ENCODE data around the gene NUP98.
"Not testable (repeated sequence)": the region's sequence is repeated elsewhere in the genome, so short reads cannot be mapped to it uniquely, and the experiment has no call there.

Gene NUP98

DNA sequence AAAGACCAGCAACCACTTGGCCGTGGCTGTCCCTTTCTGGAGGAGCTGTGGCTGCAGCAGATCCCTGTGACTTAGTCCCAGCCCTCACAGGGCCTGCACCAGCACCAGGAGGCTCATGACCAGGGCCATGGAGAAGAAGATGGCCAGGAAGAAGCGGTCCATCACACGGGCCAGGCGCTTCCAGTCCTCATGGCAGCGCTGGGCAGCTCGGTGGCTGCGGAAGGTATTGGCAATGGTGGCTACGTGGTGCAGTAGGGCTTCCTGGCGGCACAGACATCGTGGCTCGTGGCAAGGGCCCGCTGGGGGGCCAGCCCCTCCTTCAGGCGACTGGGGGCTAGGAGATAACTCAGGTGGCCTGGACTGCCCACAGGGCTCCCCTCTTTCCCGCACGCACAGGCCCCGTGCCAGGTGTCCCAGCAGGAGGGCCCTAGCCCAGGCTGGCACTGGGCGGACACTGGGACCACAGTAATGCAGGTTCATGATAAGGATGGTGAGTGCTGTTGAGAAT, 131.3 kb downstream of the NUP98 start:
- no peak for DNase-seq

DNA sequence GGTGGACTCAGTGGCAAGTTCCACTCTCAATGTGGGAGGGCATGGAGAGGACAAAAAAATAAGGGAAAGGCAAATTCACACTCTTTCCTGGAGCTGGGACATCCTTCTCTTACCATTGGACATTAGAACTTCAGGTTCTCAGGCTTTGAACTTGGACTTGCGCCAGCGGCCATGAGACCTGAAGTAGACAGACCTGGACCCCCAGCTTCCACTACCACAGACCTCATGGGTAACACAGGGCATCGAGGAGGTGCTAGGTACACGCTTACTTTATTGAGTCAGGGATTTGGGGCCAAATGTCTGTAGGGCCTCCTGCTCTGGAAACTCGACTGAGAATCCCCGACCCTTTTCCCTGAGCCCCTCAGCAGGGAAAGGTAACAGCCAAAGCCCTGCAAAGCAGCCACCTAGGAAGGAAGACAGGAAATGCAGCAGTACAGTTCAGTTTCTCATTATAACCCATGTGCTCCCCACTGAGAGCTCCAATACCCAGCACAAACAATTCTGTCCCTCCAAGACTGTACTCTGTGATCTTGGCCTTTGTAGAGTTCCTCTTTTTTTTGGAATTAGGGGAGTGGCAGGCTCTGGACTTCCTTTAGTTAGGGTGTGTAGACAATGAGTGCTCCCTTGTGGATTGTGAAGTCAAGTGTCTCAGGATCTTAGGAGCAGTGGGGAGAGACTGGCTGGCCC, 131.9 kb downstream of the NUP98 start:
- no peak for DNase-seq

- DNase-seq = no peak
Observed at GRCh38 chr11:3664032-3664630, 133.2 kb downstream of the NUP98 start.

GRCh38 chr11:3662856-3663255, 134.5 kb downstream of the NUP98 start:
- no peak for DNase-seq

DNA sequence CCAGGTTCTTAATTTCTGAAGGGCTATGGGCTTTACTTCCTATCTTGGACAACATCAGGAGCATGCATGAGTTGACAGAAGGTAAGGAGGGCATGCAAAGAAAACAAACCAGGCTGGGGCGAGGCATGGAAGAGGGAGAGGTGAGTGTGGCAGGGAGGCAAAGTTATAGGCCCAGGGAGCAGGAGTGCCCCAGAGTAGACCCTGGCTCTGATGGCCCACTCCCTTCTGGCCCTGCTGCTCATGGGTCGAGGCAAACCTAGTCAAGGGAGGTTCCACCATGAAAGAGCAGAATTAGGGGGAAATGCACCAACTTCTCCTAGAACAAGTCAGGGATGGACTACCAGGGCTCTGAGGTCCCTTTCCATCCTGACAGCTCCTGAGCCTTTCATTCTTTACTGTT, 136.4 kb downstream of the NUP98 start:
- DNase-seq = no peak

GRCh38 chr11:3659595-3660515, 137.5 kb downstream of the NUP98 start:
- DNase-seq = no peak

- DNase-seq = no peak
Observed at GRCh38 chr11:3658252-3658651, 139.1 kb downstream of the NUP98 start.

DNA sequence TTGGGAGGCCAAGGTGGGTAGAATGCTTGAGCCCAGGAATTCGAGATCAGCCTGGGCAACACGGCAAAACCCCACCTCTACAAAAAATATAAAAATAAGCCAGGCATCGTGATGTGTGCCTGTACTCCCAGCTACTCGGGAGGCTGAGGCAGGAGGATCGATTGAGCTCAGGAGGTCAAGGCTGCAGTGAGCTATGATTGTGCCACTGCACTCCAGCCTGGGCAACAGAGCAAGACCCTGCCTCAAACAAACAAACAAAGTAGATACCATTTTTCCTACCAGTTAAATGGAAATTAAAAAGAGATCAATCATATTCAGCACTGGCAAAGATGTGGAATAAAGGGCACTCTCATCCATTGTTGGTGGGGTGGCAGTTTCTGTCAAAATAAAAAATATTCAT, 140.0 kb downstream of the NUP98 start:
- DNase-seq = not testable (repeated sequence)

- no peak for DNase-seq
Observed at GRCh38 chr11:3655547-3655946, 141.8 kb downstream of the NUP98 start.

DNA sequence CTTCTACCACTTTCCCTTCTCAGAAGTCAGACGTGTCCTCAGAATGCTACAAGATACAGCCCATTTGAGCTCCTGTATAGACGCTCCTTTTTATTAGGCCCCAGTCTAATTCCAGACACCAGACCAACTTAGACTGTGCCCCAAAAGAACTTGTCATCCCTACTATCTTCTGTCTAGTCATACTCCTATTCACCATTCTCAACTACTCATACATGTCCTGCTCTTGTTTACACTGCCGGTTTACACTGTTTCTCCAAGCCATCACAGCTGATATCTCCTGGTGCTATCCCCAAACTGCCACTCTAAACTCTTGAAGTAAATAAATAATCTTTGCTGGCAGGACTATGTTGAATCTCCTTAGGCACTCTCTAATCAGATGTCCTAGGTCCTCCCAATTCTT, 144.8 kb downstream of the NUP98 start:
- DNase-seq = not testable (repeated sequence)

DNA sequence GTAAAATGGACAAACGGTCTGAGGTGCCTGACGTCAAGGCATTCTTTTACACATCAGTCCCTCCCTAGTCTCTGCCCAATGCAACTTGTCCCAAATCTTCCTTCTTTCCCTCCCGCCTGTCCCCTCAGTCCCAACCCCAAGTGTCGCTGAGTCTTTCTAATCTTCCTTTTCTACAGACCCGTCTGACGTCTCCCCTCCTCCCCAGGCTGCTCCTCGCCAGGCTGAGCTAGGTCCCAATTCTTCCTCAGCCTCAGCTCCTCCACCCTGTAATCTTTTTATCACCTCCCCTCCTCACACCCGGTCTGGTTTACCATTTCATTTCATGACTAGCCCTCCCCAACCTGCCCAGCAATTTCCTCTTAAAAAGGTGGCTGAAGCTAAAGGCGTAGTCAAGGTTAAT, 148.0 kb downstream of the NUP98 start:
- DNase-seq = not testable (repeated sequence)

DNA sequence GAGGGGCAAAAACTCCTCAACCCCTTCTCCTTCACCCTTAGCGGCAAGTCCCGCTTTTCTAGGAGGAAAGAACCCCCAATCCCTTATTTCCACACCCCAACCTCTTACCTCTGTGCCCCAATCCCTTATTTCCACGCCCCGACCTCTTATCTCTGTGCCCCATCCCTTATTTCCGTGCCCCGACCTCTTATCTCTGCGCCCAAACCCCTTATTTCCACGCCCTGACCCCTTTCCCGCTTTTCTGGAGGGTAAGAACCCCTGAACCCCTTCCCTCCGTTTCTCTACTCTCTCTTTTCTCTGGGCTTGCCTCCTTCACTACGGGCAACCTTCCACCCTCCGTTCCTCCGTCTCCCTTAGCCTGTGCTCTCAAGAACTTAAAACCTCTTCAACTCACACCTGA, 148.5 kb downstream of the NUP98 start:
- not testable (repeated sequence) for DNase-seq

DNA sequence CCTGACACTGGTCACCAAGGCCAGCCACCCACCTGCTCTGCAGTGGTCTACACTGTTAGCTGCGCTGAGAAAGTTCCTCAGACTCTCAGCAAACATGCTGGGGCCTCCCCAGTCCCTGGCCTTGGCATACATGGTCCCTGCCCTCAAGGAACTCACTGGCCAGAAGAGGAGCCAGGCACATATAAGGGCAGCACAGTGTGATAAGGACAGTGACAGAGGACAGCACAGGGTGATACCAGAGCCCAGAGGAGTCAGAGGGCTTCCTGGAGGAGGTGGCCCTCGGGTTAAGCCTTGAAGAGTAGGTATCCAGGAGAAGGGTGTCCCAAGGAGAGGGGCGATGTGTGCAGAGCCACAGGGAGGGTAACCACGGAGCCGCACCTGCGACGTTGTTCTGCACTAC, 151.8 kb downstream of the NUP98 start:
- no peak for DNase-seq

DNA sequence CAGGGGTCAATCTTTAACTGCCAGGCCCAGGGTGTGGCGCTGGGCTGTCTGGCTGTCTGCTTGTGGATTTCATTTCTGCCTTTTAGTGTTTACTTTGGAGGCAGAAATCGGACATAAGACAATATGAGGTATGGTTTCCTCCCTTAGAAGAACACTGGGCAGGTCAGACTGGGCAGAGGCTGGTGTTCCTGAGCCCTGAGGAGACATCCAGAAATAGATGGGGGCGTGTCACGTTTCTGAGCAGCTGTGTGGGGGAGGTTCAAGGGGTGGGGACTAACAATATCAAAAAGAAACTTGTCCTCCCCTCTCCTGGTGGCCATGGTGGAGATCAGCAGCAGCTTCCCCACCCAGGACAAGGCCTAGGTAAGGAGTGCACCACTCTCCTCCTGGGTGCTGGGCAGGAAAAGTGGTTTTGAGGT, 152.5 kb downstream of the NUP98 start, which contains the start of gene ART1:
Gene ART1, plus strand, starts transcription at position 312 of the 419 bp plus-strand sequence. CDS start 14,086 bp downstream, outside the sequence.
- DNase-seq = no peak

- DNase-seq = not testable (repeated sequence)
Observed at GRCh38 chr11:3643102-3643546, 154.2 kb downstream of the NUP98 start.

GRCh38 chr11:3642071-3642951, 155.0 kb downstream of the NUP98 start:
- peak; percentile 34 for DNase-seq

DNA sequence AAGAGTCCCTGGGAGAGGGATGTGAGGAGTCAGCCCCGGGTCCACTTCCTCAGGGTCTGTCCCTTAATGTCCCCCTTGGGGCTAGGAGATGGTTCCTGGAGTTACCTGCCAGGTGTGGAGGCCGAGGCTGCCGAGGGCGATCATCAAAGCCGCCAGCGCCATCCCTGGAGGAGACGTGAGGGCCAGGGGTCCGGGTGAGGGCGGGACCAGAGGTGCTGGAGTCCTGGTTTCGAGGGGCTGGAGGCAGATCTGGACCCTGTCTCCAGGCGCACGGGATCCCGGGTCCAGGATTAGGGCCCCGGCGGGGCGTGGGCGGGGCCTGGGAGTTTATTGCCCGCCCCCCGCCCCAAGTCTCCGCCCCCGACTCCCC, 155.7 kb downstream of the NUP98 start, which contains the start of gene ART5:
Gene ART5, minus strand, starts transcription at position 292 of the 370 bp plus-strand sequence. Its CDS starts 130 bp downstream, at position 162.
- DNase-seq = no peak

DNA sequence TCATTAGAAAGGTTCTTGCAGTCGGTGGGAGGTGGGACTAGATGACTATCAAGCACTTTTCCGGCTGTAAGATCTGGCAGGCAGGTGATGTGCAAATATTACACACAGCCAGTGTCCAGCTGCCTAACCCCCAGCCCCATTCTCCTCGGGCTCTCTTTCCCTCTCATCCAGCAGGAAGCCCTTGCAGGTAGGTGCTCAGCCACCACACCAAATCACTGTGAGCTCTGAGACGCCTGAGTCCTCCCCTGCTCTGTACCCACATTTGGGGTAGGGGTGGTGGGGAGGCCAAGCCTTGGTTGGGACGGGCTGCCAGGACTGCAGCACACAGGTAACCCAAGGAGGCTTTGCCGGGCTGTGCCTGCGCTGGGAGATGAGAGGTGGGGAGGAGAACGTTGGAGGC, 156.2 kb downstream of the NUP98 start:
- DNase-seq = no peak

GRCh38 chr11:3639841-3640240, 157.5 kb downstream of the NUP98 start:
- no peak for DNase-seq

DNA sequence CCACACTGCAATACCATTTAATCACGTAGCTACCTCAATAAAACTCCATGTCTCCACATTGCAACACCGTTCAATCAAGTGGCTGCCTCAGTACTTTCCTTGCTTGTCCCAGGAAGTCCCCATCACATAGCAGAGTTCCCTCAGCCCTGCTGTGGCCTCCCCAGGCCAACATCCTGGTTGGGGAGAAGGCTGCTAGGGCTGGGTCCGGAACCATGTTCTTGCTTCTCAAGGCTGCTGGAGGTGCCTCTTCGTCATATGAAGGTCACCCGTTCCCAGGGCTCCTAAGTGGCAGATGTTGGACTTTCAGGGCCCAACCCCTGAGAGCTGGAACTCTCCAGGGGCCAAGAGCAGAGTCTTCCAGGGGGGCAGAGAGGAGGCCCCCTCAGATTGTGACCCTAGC, 158.8 kb downstream of the NUP98 start:
- no peak for DNase-seq

GRCh38 chr11:3637201-3637600, 160.2 kb downstream of the NUP98 start:
- no peak for DNase-seq
